GM12878 (cell line): Measurements from ENCODE around the gene POLD2. TPM values are rescaled to one million over a fixed set of nuclear protein-coding genes. Genes with fewer than 3 reads are reported as not detected.

Experiments
- ATAC-seq: fragments of 200-7000 bp; cut with Tn5 transposase; 3 replicates; pipeline ENCODE4 v1.9.1; 2020; ENCODE audit warnings: mild to moderate bottlenecking, moderate library complexity
- BruUV-seq: library from RNA; stranded (reverse); fragments of 400-500 nt; replicated peaks from 2 replicates; lab custom pipeline; 2021; lab: Mats Ljungman, UMichigan
- CTCF ChIA-PET: fragments of 300-600 bp; sonication (Branson Sonifier 250); formaldehyde crosslinking; extraction: SDS; loops from one replicate; lab custom pipeline; 2021; ENCODE audit warnings: inconsistent platforms; lab: Yijun Ruan, JAX
- POLR2A ChIA-PET: fragments of 350-600 bp; formaldehyde crosslinking; extraction: SDS; loops from one replicate; lab custom pipeline; 2021; ENCODE audit warnings: inconsistent platforms; lab: Charles Lee
- RAD21 ChIA-PET: fragments of 300-600 bp; sonication (Branson Sonifier 250); formaldehyde crosslinking; loops from one replicate; lab custom pipeline; 2023; ENCODE audit warnings: antibody characterized with exemption; ENCODE audit not compliant: unreplicated experiment; lab: Charles Lee
- SMC1A ChIA-PET: fragments of 300-600 bp; sonication (Branson Sonifier 250); formaldehyde crosslinking; loops from one replicate; lab custom pipeline; 2023; ENCODE audit not compliant: unreplicated experiment, uncharacterized antibody; lab: Charles Lee
- DNase-seq: peaks from one replicate; pipeline ENCODE4 v3.0.0-alpha.2; 2011; ENCODE audit warnings: low read depth, low spot score
- FAIRE-seq: peaks from 3 replicates; lab custom pipeline; 2011; peaks lifted over from hg19 to GRCh38; lab: Jason Lieb, UNC
- H2AFZ ChIP-seq: 2 replicates; pipeline ENCODE4 v1.6.0; 2011; ENCODE audit warnings: low read depth, low read length, control low read depth; ENCODE audit not compliant: control insufficient read depth
- H3K27ac ChIP-seq: 2 replicates; pipeline ENCODE4 v1.5.1; 2011; ENCODE audit warnings: control low read depth; ENCODE audit not compliant: control insufficient read depth, insufficient read depth
- H3K27me3 ChIP-seq, 2 experiments: replicated peaks in 1 of 2; 2 replicates each; pipeline versions ENCODE4 v1.6.0 to v1.6.1; 2011; ENCODE audit warnings: low read length in 1 of 2; ENCODE audit not compliant: control insufficient read depth in 2 of 2, insufficient read depth in 2 of 2
- H3K36me3 ChIP-seq, 2 experiments: 2 replicates each; pipeline ENCODE4 v1.5.1; 2011; ENCODE audit warnings: low read length in 1 of 2; ENCODE audit not compliant: control insufficient read depth in 2 of 2, insufficient read depth in 2 of 2
- H3K4me1 ChIP-seq: 2 replicates; pipeline ENCODE4 v1.6.1; 2011; ENCODE audit warnings: mild to moderate bottlenecking, low read length, moderate library complexity, mixed read lengths; ENCODE audit not compliant: control insufficient read depth, insufficient read depth
- H3K4me2 ChIP-seq: 2 replicates; pipeline ENCODE4 v1.6.0; 2011; ENCODE audit warnings: control low read depth; ENCODE audit not compliant: control insufficient read depth, insufficient read depth
- H3K4me3 ChIP-seq: fragments of 200-600 bp; sonication (generic); 2 replicates; pipeline ENCODE4 v1.5.1; 2016
- H3K79me2 ChIP-seq: 2 replicates; pipeline ENCODE4 v1.6.0; 2011; ENCODE audit warnings: low read length; ENCODE audit not compliant: control insufficient read depth, insufficient read depth
- H3K9ac ChIP-seq: 2 replicates; pipeline ENCODE4 v1.8.0; 2011; ENCODE audit warnings: low read length, control low read depth, mixed read lengths; ENCODE audit not compliant: control insufficient read depth, insufficient read depth
- H3K9me3 ChIP-seq: replicated peaks from 3 replicates; pipeline ENCODE4 v1.5.1; 2011; ENCODE audit warnings: mild to moderate bottlenecking, low read length; ENCODE audit not compliant: control insufficient read depth, insufficient read depth
- H4K20me1 ChIP-seq: 2 replicates; pipeline ENCODE4 v1.6.0; 2011; ENCODE audit not compliant: control insufficient read depth, insufficient read depth
- EGR1 ChIP-seq, 2 experiments: IDR thresholded peaks; 1 replicate in 1 of 2; 2 replicates in 1 of 2; pipeline ENCODE4 v1.6.1; 2011 to 2012; ENCODE audit warnings: low read depth in 2 of 2, low read length in 2 of 2, borderline replicate concordance in 1 of 2, mild to moderate bottlenecking in 1 of 2, moderate library complexity in 1 of 2
- KAT2A ChIP-seq: conservative IDR thresholded peaks from 2 replicates; pipeline ENCODE4 v1.6.1; 2011; ENCODE audit warnings: low read depth, low read length; ENCODE audit not compliant: control insufficient read depth
- NR2C1 ChIP-seq: fragments of 450-650 bp; IDR thresholded peaks from 2 replicates; pipeline ENCODE4 v1.6.1; 2017; ENCODE audit warnings: antibody characterized with exemption, mild to moderate bottlenecking, moderate library complexity
- NRF1 ChIP-seq: conservative IDR thresholded peaks from 2 replicates; pipeline ENCODE4 v1.6.1; 2011; ENCODE audit warnings: mild to moderate bottlenecking, low read depth, low read length, improper control_type of control experiment
- POLR2A ChIP-seq: IDR thresholded peaks from 2 replicates; pipeline ENCODE4 v1.6.1; 2011; ENCODE audit warnings: low read depth, mild to moderate bottlenecking, low read length
- RB1 ChIP-seq: fragments of 450-650 bp; formaldehyde crosslinking; IDR thresholded peaks from 2 replicates; pipeline ENCODE4 v1.6.1; 2017; ENCODE audit warnings: mild to moderate bottlenecking, borderline replicate concordance
- WGBS: methylation state at CpG from one replicate; pipeline ENCODE4 v1.1.6; 2016; ENCODE audit warnings: low lambda C conversion rate; ENCODE audit not compliant: insufficient replicate concordance, insufficient coverage; ENCODE audit errors: missing lambda C conversion rate; 5-methylcytosine and 5-hydroxymethylcytosine counted together
- in situ Hi-C: fragments of 300-500 bp; cut with MboI; formaldehyde crosslinking; loops from 9 replicates; pipeline ENCODE4 v1.14.3; 2018; ENCODE audit warnings: mixed read lengths
- intact Hi-C: fragments of 100-400 bp; cut with micrococcal nuclease; formaldehyde crosslinking; loops from one replicate; pipeline ENCODE4 v1.14.2; 2022; ENCODE audit not compliant: unreplicated experiment
- polyA plus RNA-seq, 11 experiments: library from polyadenylated mRNA; depleted of rRNA in 4 of 11; unstranded in 6 of 11; stranded (reverse) in 5 of 11; fragments of >200 nt; fragmentation: Nextera tagmentation in 4 of 11; fragmentation: Illumina TruSeq in 1 of 11; extraction: Ambion mirVana in 4 of 11; extraction: Trizol in 1 of 11; gene quantifications; 1 replicate in 1 of 11; 2 replicates in 10 of 11; pipeline versions ENCODE4 v1.2.1 to v1.2.3, GENCODE V29; 2011 to 2016; ENCODE audit warnings: inconsistent platforms in 2 of 11, missing spikeins in 2 of 11, low read depth in 1 of 11
- total RNA-seq, 4 experiments: library from RNA; depleted of rRNA in 3 of 4; stranded (reverse); fragments of >200 nt in 3 of 4; fragmentation: Illumina TruSeq in 1 of 4; extraction: Trizol in 1 of 4; gene quantifications; 2 replicates each; pipeline versions ENCODE4 v1.2.1 to v1.2.3, GENCODE V29; 2013 to 2021

The POLD2 gene
- total and polyA plus RNA-seq, 10 of the 15 experiments (the other 5 are each of a cell fraction or from before 2014, with no cell fraction given): 19.1 to 287 (median 169) TPM

DNA sequence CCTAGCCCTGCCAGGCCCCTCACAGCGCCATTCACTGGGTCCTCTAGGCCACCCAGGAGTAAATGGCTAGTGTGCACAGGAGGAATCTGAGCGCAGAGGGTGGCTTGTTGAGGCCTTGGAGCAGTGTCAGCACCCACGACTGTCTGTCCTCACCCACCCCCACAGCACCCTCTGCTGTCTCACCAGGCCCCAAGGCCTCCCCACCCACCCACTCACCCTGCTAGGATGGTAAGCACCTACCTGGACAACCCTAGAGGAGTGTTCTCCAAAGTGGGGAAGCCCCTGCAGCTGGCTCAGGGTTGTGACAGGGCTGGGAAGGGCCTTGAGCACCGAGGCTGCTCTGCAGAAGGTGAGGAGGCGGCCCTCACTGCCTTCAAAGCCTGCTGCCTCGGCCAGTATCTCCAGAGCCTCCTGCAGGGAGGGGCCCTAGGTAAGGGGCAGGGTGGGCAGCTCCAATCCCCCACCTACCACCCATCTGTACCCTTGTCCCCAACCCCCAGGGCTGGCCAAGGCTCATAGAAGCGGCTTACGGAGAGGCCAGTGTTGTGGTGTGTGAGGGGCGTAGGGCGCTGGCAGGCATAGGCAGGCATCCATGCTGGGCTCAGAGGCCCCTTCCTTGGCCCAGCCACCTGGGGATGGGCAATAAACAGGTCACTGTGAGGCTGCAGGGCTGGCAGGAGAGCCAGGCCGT is 43.9 kb downstream of the POLD2 start:
- H3K4me2 ChIP-seq: peak overlapping the region; percentile 25
- no peaks in the 10 kb centered on the region for H4K20me1 ChIP-seq
- H2AFZ ChIP-seq: no peak overlapping the region
- peaks cover 22% of the 10 kb centered on the region for H3K79me2 ChIP-seq
- ChIA-PET CTCF (interaction anchor here (1.0 kb wide), 1 partner anchor 117 kb away, joined by 3 read pairs; no protein-coding TSS in a partner anchor), POLR2A (interaction anchor here (0.5 to 0.6 kb wide), 2 partner anchors 38 to 59 kb away, joined by 3 to 5 read pairs; no protein-coding TSS in a partner anchor), SMC1A (no interaction called here), RAD21 (interaction anchor here (1.5 kb wide), 1 partner anchor 18 kb away, joined by 3 read pairs; no protein-coding TSS in a partner anchor)
- peak overlapping the region; percentile 99; the same call in 1 of the 2 replicates for H3K4me3 ChIP-seq
- no peak overlapping the region for H3K9ac ChIP-seq
- BruUV-seq: no TSS peak
- FAIRE-seq (no peak), DNase-seq (no peak), ATAC-seq (no peak)
- no peaks in the 10 kb centered on the region for H3K27me3 ChIP-seq
- no peak overlapping the region for H3K27ac ChIP-seq
- 62% methylated on average over 11 of the region's 11 CpGs for WGBS
- intact Hi-C loops: loop anchor here (2.0 kb wide), 1 partner anchor 117 kb away; no protein-coding TSS in a partner anchor
- H3K4me1 ChIP-seq: peaks cover 18% of the 10 kb centered on the region
- peaks cover 13 to 28% of the 10 kb centered on the region in 2 experiments for H3K36me3 ChIP-seq
- in situ Hi-C loops: no loop called here
- H3K9me3 ChIP-seq: no peaks in the 10 kb centered on the region
- TF ChIP-seq NR2C1 (no peak), POLR2A (peak; percentile 30; the same call in 1 of the 2 replicates), EGR1 (IDR thresholded peaks at IDR 0.05; ENCODE audit: borderline replicate concordance in 1 of 2, low read depth in 2 of 2, low read length in 2 of 2) (peak in 1 of 2 experiments; percentile 48; a peak in 1 of 3 replicates)

DNA sequence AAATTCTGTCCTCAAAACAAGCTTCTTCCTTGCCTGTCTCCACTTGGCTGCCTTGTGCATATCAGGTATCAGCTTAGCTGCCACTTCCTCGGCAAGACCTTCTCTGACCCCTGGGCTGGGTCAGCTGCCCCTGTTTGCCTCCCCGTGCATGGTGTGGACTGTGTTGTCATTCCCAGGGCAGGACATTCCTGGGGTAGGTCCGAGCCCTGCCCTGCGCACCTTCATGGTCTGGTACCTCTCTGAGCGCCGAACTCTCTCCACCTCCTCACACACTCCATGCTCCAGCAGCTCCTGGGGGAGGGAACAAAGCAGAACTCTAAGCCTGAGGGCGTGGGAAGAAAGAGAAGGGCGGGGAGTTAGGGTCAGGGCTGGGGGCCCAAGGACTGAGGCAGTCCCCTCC is 44.8 kb downstream of the POLD2 start:
- H3K4me2 ChIP-seq: peak overlapping the region; percentile 7
- intact Hi-C loops: no loop called here
- H2AFZ ChIP-seq: no peak overlapping the region
- TF ChIP-seq RB1 (no peak), KAT2A (no peak), NRF1 (no peak)
- BruUV-seq: no TSS peak
- 37% methylated on average over 8 of the region's 8 CpGs for WGBS
- CTCF ChIA-PET: interaction anchor here (0.9 to 1.1 kb wide), 2 partner anchors 14 to 456 kb away, joined by 3 read pairs; no protein-coding TSS in a partner anchor
- H3K9ac ChIP-seq: no peak overlapping the region
- H3K4me3 ChIP-seq: no peak overlapping the region
- DNase-seq (no peak), FAIRE-seq (no peak), ATAC-seq (no peak)
- peaks cover 18% of the 10 kb centered on the region for H3K4me1 ChIP-seq
- H4K20me1 ChIP-seq: no peaks in the 10 kb centered on the region
- RAD21 ChIA-PET: interaction anchor here (0.8 to 1.5 kb wide), 2 partner anchors 19 to 180 kb away, joined by 3 read pairs; no protein-coding TSS in a partner anchor
- H3K27ac ChIP-seq: no peak overlapping the region
- SMC1A ChIA-PET: interaction anchor here (1.1 kb wide), 1 partner anchor 17 kb away, joined by 3 read pairs; no protein-coding TSS in a partner anchor
- H3K27me3 ChIP-seq: no peaks in the 10 kb centered on the region
- H3K36me3 ChIP-seq: peaks cover 18 to 38% of the 10 kb centered on the region in 2 experiments
- POLR2A ChIA-PET: no interaction called here
- peaks cover 22% of the 10 kb centered on the region for H3K79me2 ChIP-seq
- no peaks in the 10 kb centered on the region for H3K9me3 ChIP-seq
- in situ Hi-C loops: no loop called here
